HG02610 (cell line): Measurements from ENCODE around the gene GAB1.

ENCODE experiments used
- ATAC-seq: cut with Tn5 transposase; IDR thresholded peaks from one replicate; pipeline ENCODE4 v1.9.1; 2021; ENCODE audit warnings: mild to moderate bottlenecking, moderate library complexity; ENCODE audit not compliant: unreplicated experiment

The GAB1 gene

GRCh38 chr4:143407888-143408287 is 71.2 kb downstream of the GAB1 start:
- ATAC-seq = no peak

- ATAC-seq = no peak
Observed at GRCh38 chr4:143410015-143410414, 73.3 kb downstream of the GAB1 start.

- no peak for ATAC-seq
Observed at GRCh38 chr4:143411527-143412419, 75.1 kb downstream of the GAB1 start.

GRCh38 chr4:143412420-143412758 is 75.7 kb downstream of the GAB1 start:
- ATAC-seq = no peak

GRCh38 chr4:143417679-143418403 is 81.2 kb downstream of the GAB1 start:
- peak; percentile 98 for ATAC-seq

- ATAC-seq = no peak
Observed at GRCh38 chr4:143420227-143420626, 83.6 kb downstream of the GAB1 start.

GRCh38 chr4:143421609-143422008 is 84.9 kb downstream of the GAB1 start:
- ATAC-seq = no peak

- no peak for ATAC-seq
Observed at GRCh38 chr4:143424276-143424675, 87.6 kb downstream of the GAB1 start.

- ATAC-seq = no peak
Observed at GRCh38 chr4:143431526-143432257, 95.0 kb downstream of the GAB1 start.

GRCh38 chr4:143432258-143432591 is 95.5 kb downstream of the GAB1 start:
- ATAC-seq = no peak

- ATAC-seq = no peak
Observed at GRCh38 chr4:143433231-143433630, 96.6 kb downstream of the GAB1 start.

GRCh38 chr4:143435955-143436354 is 99.3 kb downstream of the GAB1 start:
- ATAC-seq = no peak

GRCh38 chr4:143437476-143437875 is 100.8 kb downstream of the GAB1 start:
- no peak for ATAC-seq

GRCh38 chr4:143437937-143438336 is 101.3 kb downstream of the GAB1 start:
- ATAC-seq = no peak

GRCh38 chr4:143438710-143439109 is 102.0 kb downstream of the GAB1 start:
- no peak for ATAC-seq

GRCh38 chr4:143441109-143441508 is 104.4 kb downstream of the GAB1 start:
- ATAC-seq = no peak

- no peak for ATAC-seq
Observed at GRCh38 chr4:143441678-143442077, 105.0 kb downstream of the GAB1 start.

GRCh38 chr4:143443728-143444127 is 107.1 kb downstream of the GAB1 start:
- ATAC-seq = no peak

- ATAC-seq = no peak
Observed at GRCh38 chr4:143451186-143451585, 114.5 kb downstream of the GAB1 start.

GRCh38 chr4:143455211-143455610 is 118.5 kb downstream of the GAB1 start:
- no peak for ATAC-seq

GRCh38 chr4:143458966-143459365 is 122.3 kb downstream of the GAB1 start:
- no peak for ATAC-seq
